ENCODE results near the gene AGAP1.

Gene AGAP1

DNA sequence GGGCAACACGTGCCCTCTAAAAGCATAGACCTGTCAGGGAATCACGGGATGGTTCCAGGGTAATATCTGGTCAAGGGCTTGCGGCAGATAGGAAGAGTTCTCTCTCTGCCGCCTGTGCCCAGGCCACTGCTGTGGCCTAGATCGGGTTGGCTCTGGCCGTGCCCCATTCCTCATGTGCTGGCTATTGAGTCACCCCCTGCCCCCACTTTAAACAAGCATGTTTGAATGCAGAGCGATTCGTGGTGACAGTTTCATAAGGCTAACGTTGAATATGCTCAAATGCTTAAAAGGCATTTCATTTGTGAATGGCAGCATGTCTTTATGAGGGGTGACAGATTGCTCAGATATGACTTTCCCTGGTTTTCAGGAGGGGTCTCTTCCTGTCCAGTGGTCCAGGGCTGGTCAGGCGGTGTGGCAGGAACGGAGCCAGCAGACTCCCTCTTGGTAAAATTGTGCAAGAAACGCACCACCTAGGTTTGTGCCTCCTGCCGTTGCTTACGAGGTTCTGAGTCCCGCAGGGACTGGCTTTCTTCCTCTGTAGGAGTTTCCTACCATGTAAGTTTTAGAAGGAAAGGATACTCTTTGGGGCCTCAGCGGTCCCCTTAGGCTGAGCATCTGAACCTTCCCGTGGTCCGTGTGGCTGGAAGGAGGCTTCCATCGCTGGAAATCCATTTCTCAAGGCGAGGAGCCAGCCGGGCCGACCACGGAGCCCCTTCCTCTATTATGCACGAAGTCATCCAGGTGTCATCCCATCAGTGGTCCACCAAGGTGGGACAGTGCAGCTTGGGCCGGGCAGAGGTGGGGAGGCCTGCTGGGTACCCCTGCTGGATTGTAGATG is 50.2 kb downstream of the AGAP1 start:
- no peak overlapping the region for H3K4me3 ChIP-seq (ENCODE audit: low read depth, low read length)
- DNase-seq (ENCODE audit: low read depth), result no peak
- TF ChIP-seq, protein P1, sequence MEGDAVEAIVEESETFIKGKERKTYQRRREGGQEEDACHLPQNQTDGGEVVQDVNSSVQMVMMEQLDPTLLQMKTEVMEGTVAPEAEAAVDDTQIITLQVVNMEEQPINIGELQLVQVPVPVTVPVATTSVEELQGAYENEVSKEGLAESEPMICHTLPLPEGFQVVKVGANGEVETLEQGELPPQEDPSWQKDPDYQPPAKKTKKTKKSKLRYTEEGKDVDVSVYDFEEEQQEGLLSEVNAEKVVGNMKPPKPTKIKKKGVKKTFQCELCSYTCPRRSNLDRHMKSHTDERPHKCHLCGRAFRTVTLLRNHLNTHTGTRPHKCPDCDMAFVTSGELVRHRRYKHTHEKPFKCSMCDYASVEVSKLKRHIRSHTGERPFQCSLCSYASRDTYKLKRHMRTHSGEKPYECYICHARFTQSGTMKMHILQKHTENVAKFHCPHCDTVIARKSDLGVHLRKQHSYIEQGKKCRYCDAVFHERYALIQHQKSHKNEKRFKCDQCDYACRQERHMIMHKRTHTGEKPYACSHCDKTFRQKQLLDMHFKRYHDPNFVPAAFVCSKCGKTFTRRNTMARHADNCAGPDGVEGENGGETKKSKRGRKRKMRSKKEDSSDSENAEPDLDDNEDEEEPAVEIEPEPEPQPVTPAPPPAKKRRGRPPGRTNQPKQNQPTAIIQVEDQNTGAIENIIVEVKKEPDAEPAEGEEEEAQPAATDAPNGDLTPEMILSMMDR (IDR thresholded peaks at IDR 0.05; ENCODE audit: low read depth, low read length, missing control alignments), result no peak

DNA sequence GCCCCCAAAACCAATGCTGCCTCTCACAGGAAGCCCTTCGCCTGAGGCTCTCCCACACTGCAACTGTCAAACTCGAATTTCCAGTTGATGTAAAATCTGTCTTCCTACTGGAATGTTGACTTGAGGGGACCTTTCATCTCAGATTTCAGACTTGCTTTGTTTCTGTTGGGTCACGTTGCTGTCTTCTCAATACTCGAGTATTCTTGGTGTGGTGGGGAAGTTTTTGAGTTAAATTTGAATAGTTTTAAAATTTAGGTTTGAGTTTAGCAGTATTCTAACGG is 50.8 kb downstream of the AGAP1 start:
- TF ChIP-seq, protein P1 (IDR thresholded peaks at IDR 0.05; ENCODE audit: low read depth, low read length, missing control alignments), result no peak
- no peak for DNase-seq (ENCODE audit: low read depth)
- H3K4me3 ChIP-seq (ENCODE audit: low read depth, low read length), result no peak overlapping the region

DNA sequence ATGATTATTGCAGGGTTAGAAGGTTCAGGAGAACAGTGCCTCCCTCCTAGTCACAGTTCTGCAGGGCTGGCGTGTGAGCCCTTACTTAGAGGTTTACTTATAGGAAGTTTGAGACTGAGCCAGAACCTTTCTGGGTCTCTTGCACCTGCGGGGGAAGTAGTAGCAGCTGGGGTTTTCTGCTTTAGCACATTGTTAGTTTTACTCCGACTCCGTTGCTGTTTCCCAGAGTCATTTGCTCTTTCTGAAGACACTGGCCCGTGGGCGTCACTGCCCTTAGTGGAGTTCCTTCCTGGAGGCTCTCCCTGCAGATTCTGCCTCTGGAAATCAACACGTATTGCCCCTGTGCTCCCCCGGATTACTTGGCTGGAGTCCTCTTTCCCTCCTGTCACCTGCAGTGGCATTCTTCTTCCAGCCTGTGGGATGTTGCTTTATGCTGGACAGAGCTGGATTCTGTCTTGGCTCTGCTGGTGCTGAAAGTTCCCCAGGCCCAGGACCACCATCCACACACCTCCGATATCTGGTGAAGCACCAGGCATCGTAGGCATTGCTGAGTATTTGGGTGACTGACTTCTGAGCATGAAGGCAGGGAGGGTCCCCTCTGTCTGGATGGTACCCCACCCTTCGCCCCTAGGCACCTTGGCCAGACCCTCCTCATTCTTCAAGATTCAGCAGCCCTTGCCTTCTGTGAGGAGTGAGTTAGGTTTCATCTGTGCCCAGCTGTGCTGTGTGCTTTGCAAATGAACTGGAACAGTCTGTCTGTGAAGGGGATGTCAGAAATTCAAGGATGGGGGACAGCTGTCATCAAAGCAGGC is 51.7 kb downstream of the AGAP1 start:
- no peak overlapping the region for H3K4me3 ChIP-seq (ENCODE audit: low read depth, low read length)
- no peak for DNase-seq (ENCODE audit: low read depth)
- TF ChIP-seq, protein P1 (IDR thresholded peaks at IDR 0.05; ENCODE audit: low read depth, low read length, missing control alignments), result no peak

DNA sequence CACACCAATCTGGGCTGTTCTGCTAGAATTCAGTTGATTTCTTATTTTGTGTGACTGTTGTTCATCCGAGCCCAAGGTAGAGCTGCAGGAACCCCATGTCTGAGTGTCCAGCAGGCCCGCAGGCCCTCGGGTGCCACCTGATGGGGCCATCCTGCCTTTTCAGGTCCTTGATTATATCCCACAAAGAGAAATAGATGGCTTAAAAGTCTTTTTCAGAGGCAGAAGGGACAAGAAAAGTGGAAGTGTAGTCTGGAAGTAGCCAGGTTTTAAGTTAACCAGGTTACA is 52.2 kb downstream of the AGAP1 start:
- no peak overlapping the region for H3K4me3 ChIP-seq (ENCODE audit: low read depth, low read length)
- DNase-seq (ENCODE audit: low read depth), result no peak
- TF ChIP-seq, protein P1 (IDR thresholded peaks at IDR 0.05; ENCODE audit: low read depth, low read length, missing control alignments), result no peak

DNA sequence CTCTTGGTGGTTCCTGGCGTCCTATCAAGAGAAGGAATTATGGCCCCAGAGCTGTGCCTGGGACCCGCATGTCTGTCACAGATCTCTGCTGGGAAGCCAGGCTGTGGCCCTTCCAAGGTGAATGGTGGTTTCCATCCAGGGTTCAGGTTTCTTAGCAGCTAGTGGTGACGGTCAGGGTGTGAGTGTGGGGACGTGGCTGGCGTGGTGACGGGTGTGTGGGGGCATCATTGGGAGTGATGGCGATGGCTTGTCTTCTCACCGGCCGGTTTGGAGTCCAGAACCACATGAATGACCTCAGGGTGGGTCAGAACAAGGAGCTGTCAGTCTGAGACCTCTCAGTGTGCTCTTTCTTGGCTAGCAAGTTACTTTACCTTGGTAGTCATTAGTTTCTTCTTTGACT is 52.6 kb downstream of the AGAP1 start:
- TF ChIP-seq, protein P1 (IDR thresholded peaks at IDR 0.05; ENCODE audit: low read depth, low read length, missing control alignments), result no peak
- H3K4me3 ChIP-seq (ENCODE audit: low read depth, low read length), result no peak overlapping the region
- no peak for DNase-seq (ENCODE audit: low read depth)

DNA sequence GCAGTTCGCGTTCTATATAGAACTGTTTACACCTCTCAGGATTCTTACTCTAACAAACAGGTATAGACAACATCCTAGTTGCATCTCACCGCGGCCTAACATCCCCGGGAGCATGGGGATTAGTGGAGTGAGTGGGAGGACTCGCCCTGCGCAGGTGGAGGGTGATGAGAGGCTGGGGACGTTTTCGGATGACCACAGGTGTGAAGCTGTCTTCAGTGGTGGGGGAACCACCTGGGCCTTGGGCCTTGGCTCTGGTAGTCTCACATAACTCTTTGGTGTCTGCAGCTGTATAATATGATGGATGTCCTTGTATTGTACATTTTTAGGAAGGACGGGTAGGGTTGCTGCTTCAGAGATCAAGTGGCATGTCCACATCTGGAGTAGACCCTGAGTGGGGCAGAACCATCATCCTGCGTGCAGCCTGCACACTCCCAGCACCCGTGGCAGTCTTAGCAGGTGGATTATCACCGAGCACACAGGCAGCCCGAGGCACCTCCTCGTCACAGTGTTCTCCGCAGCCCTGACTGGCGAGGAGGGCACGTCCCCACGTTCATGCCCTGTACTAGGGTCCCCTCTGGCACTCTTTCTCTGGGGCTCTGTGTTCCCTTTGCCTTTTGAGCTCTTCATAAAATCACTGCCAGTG is 56.0 kb downstream of the AGAP1 start:
- TF ChIP-seq, protein P1 (IDR thresholded peaks at IDR 0.05; ENCODE audit: low read depth, low read length, missing control alignments), result no peak

More for the DNA sequence above, 56.0 kb downstream of the AGAP1 start:
- no peak overlapping the region for H3K4me3 ChIP-seq (ENCODE audit: low read depth, low read length)
- no peak for DNase-seq (ENCODE audit: low read depth)

Measured in GM12864 (cell line).